SK-N-SH (cell line): ENCODE measurements around the gene CABLES2. TPM values are rescaled to one million over a fixed set of nuclear protein-coding genes. Genes with fewer than 3 reads are reported as not detected.

Experiments
- CTCF ChIA-PET: fragments of 300-600, 350-600 bp; formaldehyde crosslinking; extraction: SDS; loops from one replicate; lab custom pipeline; 2021; lab: Yijun Ruan, JAX
- POLR2A ChIA-PET: fragments of 350-600 bp; sonication (Branson Sonifier 250); formaldehyde crosslinking; extraction: SDS; loops from one replicate; lab custom pipeline; 2020; ENCODE audit warnings: antibody characterized with exemption, inconsistent platforms; lab: Yijun Ruan, JAX
- DNase-seq: peaks from one replicate; pipeline ENCODE4 v3.0.0; 2012
- H2AFZ ChIP-seq: fragments of 200-600 bp; sonication (generic); 2 replicates; pipeline ENCODE4 v1.8.1; 2016; ENCODE audit warnings: antibody characterized with exemption, mild to moderate bottlenecking, low read depth
- H3F3A ChIP-seq: fragments of 200-600 bp; sonication (generic); replicated peaks from 2 replicates; pipeline ENCODE3; 2016; ENCODE audit warnings: antibody characterized with exemption, mild to moderate bottlenecking; ENCODE audit not compliant: insufficient read depth
- H3K27ac ChIP-seq, 2 experiments: fragments of 200-500 bp in 1 of 2; fragments of 200-600 bp in 1 of 2; sonication (Bioruptor generic) in 1 of 2; sonication (generic), shearing (Covaris generic) in 1 of 2; 2 replicates each; pipeline versions ENCODE4 v1.5.1 to v1.6.1; 2014 to 2016; ENCODE audit warnings: low read depth in 2 of 2, inconsistent platforms in 1 of 2, low read length in 1 of 2, mild to moderate bottlenecking in 1 of 2, mixed read lengths in 1 of 2
- H3K27me3 ChIP-seq: fragments of 200-600 bp; sonication (generic), shearing (Covaris generic); 2 replicates; pipeline ENCODE4 v1.6.1; 2016; ENCODE audit warnings: mixed run types; ENCODE audit not compliant: insufficient read depth
- H3K36me3 ChIP-seq, 2 experiments: fragments of 200-500 bp in 1 of 2; fragments of 200-600 bp in 1 of 2; sonication (Bioruptor generic) in 1 of 2; sonication (generic) in 1 of 2; replicated peaks in 1 of 2; 2 replicates each; pipeline versions ENCODE3 to v1.5.1; 2014 to 2016; ENCODE audit warnings: low read length in 1 of 2, mild to moderate bottlenecking in 1 of 2; ENCODE audit not compliant: insufficient read depth in 2 of 2, control insufficient read depth in 1 of 2
- H3K4me1 ChIP-seq, 2 experiments: fragments of 200-500 bp in 1 of 2; fragments of 200-600 bp in 1 of 2; sonication (Bioruptor generic) in 1 of 2; sonication (generic), shearing (Covaris generic) in 1 of 2; 2 replicates each; pipeline versions ENCODE4 v1.5.1 to v1.6.1; 2014 to 2016; ENCODE audit warnings: low read depth in 1 of 2, low read length in 1 of 2, mixed run types in 1 of 2; ENCODE audit not compliant: insufficient read depth in 2 of 2, control insufficient read depth in 1 of 2
- H3K4me2 ChIP-seq: fragments of 200-600 bp; sonication (generic), shearing (Covaris generic); 2 replicates; pipeline ENCODE4 v1.6.1; 2017; ENCODE audit warnings: mixed run types
- H3K4me3 ChIP-seq, 2 experiments: fragments of 200-500 bp in 1 of 2; fragments of 200-600 bp in 1 of 2; sonication (Bioruptor generic) in 1 of 2; sonication (generic), shearing (Covaris generic) in 1 of 2; 2 replicates each; pipeline versions ENCODE4 v1.5.1 to v1.8.1; 2014 to 2016; ENCODE audit warnings: low read depth in 2 of 2, inconsistent platforms in 1 of 2, low read length in 1 of 2, mild to moderate bottlenecking in 1 of 2, mixed read lengths in 1 of 2, moderate library complexity in 1 of 2
- H3K79me2 ChIP-seq: fragments of 200-600 bp; sonication (generic); 2 replicates; pipeline ENCODE4 v1.8.1; 2017; ENCODE audit warnings: mild to moderate bottlenecking; ENCODE audit not compliant: insufficient read depth
- H3K9ac ChIP-seq: fragments of 200-600 bp; sonication (generic); 2 replicates; pipeline ENCODE4 v1.6.1; 2017; ENCODE audit warnings: mixed run types
- H3K9me2 ChIP-seq: fragments of 200-600 bp; sonication (generic); 2 replicates; pipeline ENCODE4 v1.6.1; 2017; ENCODE audit warnings: mixed run types
- H3K9me3 ChIP-seq: fragments of 200-600 bp; sonication (generic); 2 replicates; pipeline ENCODE4 v1.6.1; 2017; ENCODE audit warnings: mixed run types, mild to moderate bottlenecking, moderate library complexity
- H4K20me1 ChIP-seq: fragments of 200-600 bp; sonication (generic); 2 replicates; pipeline ENCODE4 v1.6.1; 2017; ENCODE audit warnings: mild to moderate bottlenecking, mixed run types; ENCODE audit not compliant: insufficient read depth
- CTCF ChIP-seq: fragments of 200-600 bp; sonication (generic); IDR thresholded peaks from 2 replicates; pipeline ENCODE4 v1.6.1; 2017; ENCODE audit warnings: antibody characterized with exemption, mild to moderate bottlenecking, moderate library complexity
- ELF1 ChIP-seq: IDR thresholded peaks from 2 replicates; pipeline ENCODE4 v1.4.0; 2012
- EZH2phosphoT487 ChIP-seq: fragments of 200-600 bp; sonication (generic); IDR thresholded peaks from 2 replicates; pipeline ENCODE4 v1.6.1; 2017; ENCODE audit warnings: low read depth, mixed run types, mild to moderate bottlenecking, antibody characterized with exemption, moderate library complexity, borderline replicate concordance
- GABPA ChIP-seq: IDR thresholded peaks from 2 replicates; pipeline ENCODE4 v1.4.0; 2012; ENCODE audit warnings: low read depth, mild to moderate bottlenecking
- JUND ChIP-seq: IDR thresholded peaks from 2 replicates; pipeline ENCODE4 v1.4.0; 2012
- MEF2A ChIP-seq: IDR thresholded peaks from 2 replicates; pipeline ENCODE4 v1.4.0; 2012; ENCODE audit warnings: low read depth, borderline replicate concordance
- TAF1 ChIP-seq: IDR thresholded peaks from 2 replicates; pipeline ENCODE4 v1.6.1; 2012; ENCODE audit warnings: low read depth, mild to moderate bottlenecking, low read length, moderate library complexity, borderline replicate concordance
- WGBS: methylation state at CpG from one replicate; pipeline ENCODE4 v1.1.6; 2017; ENCODE audit warnings: low lambda C conversion rate; 5-methylcytosine and 5-hydroxymethylcytosine counted together
- polyA plus RNA-seq, 3 experiments: library from polyadenylated mRNA; depleted of rRNA; stranded (reverse); fragments of >200 nt; gene quantifications; 2 replicates each; pipeline ENCODE4 v1.2.3, GENCODE V29; 2012

The CABLES2 gene
- polyA plus RNA-seq, 1 of the 3 experiments (the other 2 are of a cell fraction): 4.8 TPM

DNA sequence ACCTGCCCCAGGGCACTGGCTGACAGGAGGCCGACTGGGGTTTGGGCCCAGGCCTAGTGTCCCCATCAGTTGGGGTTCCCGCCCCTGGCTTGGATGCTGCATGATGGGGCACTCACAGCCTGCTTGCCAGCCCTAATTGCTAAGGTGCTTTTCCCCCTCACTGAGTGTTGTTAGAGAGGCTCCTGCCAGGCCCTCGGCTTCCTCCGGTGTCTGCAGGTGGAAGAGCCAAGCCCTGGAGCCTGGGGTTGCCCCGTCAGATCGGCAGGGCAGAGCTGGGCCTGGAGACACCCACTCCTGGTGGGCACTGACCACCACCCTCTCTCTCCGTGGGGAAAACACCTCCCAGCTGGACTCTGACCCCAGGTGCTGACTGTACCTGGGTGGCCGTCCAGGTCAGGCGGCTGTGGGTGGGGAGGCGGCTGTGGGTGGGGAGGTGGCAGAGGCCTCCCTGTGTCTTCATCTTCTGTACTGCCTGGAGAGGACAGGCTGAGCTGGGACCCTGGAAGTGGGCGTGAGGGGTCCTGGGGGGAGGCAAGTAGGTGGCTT lies 6.0 kb upstream of the CABLES2 start:
- TF ChIP-seq EZH2phosphoT487 (no peak), CTCF (no peak), MEF2A (no peak), TAF1 (no peak)
- TF ChIP-seq, all 33 proteins: peak for 0
- no peaks in the 10 kb centered on the region for H3K79me2 ChIP-seq
- H3F3A ChIP-seq: no peaks in the 10 kb centered on the region
- no peak overlapping the region for H3K27ac ChIP-seq
- ChIA-PET POLR2A (no interaction called here), CTCF (interaction anchor here (0.8 to 1.3 kb wide), 3 partner anchors 15 to 204 kb away, joined by 3 to 4 read pairs (median 3); partner anchors contain the start of gene RBBP8NL)
- H4K20me1 ChIP-seq: no peaks in the 10 kb centered on the region
- H3K27me3 ChIP-seq: no peaks in the 10 kb centered on the region
- no peak overlapping the region for H3K4me2 ChIP-seq
- no peak for DNase-seq
- WGBS: 60% methylated on average over 2 of the region's 11 CpGs
- no peak overlapping the region for H3K4me3 ChIP-seq
- H3K9ac ChIP-seq: no peak overlapping the region
- H3K9me2 ChIP-seq: no peaks in the 10 kb centered on the region
- no peaks in the 10 kb centered on the region for H3K36me3 ChIP-seq
- H2AFZ ChIP-seq: no peak overlapping the region
- no peaks in the 10 kb centered on the region for H3K9me3 ChIP-seq
- H3K4me1 ChIP-seq: peaks cover 0 to 21% of the 10 kb centered on the region in 2 experiments; a peak in 1 of 4 replicates

- Histone ChIP-seq H3K9me3 (no peaks in the 10 kb centered on the region), H3K79me2 (no peaks in the 10 kb centered on the region), H3K4me3 (no peak overlapping the region), H4K20me1 (no peaks in the 10 kb centered on the region), H2AFZ (no peak overlapping the region), H3K4me2 (no peak overlapping the region), H3K27ac (no peak overlapping the region), H3K27me3 (no peaks in the 10 kb centered on the region), H3K4me1 (peaks cover 0 to 28% of the 10 kb centered on the region in 2 experiments; a peak in 1 of 4 replicates), H3F3A (no peaks in the 10 kb centered on the region), H3K36me3 (no peaks in the 10 kb centered on the region), H3K9me2 (no peaks in the 10 kb centered on the region), H3K9ac (no peak overlapping the region)
- ChIA-PET CTCF (interaction anchor here (1.3 to 4.2 kb wide), 2 partner anchors 30 to 82 kb away, joined by 4 to 48 read pairs; no protein-coding TSS in a partner anchor), POLR2A (no interaction called here)
- no peak for DNase-seq
- TF ChIP-seq MEF2A (no peak), JUND (no peak), TAF1 (no peak), GABPA (no peak), ELF1 (no peak), EZH2phosphoT487 (no peak)
- 63% methylated on average over 9 of the region's 22 CpGs for WGBS
These were observed 5.3 kb upstream of the CABLES2 start for GRCh38 chr20:62412194-62413024.
